Vagina (tissue), 2 donors: ENCODE results near the gene ITGBL1.

Experiments
- CTCF ChIP-seq, 3 experiments: fragments of 450-650 bp in 2 of 3; fragments of 200-600 bp in 1 of 3; sonication (generic) in 1 of 3; IDR thresholded peaks; one replicate each; pipeline ENCODE4 v1.5.1; 2017 to 2019; ENCODE audit warnings: antibody characterized with exemption in 3 of 3, mild to moderate bottlenecking in 2 of 3, moderate library complexity in 2 of 3
- POLR2AphosphoS5 ChIP-seq, 2 donors: sonication (generic); formaldehyde crosslinking; IDR thresholded peaks; one replicate each; pipeline ENCODE4 v1.9.0; 2017; ENCODE audit warnings: antibody characterized with exemption in 2 of 2, mild to moderate bottlenecking in 2 of 2, low read depth in 1 of 2; ENCODE audit not compliant: insufficient read depth in 1 of 2

GRCh38 chr13:101690871-101691270 is 238.4 kb downstream of the ITGBL1 start:
- TF ChIP-seq CTCF (IDR thresholded peaks at IDR 0.05) (no peak), POLR2AphosphoS5 (IDR thresholded peaks at IDR 0.05; ENCODE audit: insufficient read depth in 1 of 2, low read depth in 1 of 2) (no peak)
